ENCODE measurements around the gene PRDM8. TPM values are rescaled to one million over a fixed set of nuclear protein-coding genes. Genes with fewer than 3 reads are reported as not detected.

PRDM8 gene
- total and polyA plus RNA-seq, 7 donors: 1.2 to 17.4 (median 14.9) TPM; not detected in 1

DNA sequence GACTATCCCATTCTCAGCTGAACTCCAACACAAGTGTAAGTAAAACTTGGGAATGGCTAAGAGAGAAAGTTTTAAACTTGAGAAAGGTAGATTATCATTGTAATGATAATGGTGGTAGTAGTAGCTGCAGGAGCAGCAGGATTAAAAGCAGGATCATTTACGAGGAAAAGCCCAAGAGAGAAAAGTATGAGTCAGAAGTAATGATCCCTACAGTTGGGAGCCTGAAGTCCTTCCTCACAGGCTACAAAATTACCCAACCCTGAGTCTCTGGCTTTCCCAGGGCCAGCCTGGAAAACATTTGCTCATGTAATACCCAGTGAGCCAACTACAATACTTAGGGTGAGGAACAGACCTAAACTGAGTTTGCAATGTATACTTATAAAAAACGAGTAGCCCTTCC, 4.4 kb upstream of the PRDM8 start:
- intact Hi-C loops (cut with DNase I): no loop called here

GRCh38 chr4:80195441-80196140, 1.7 kb upstream of the PRDM8 start:
- Histone ChIP-seq H3K4me3 (peak overlapping the region in 1 of 4 donors; percentile 61), H3K27ac (peak overlapping the region in 1 of 4 donors; percentile 83), H3K9me3 (no peaks in the 10 kb centered on the region), H3K36me3 (peaks cover 0 to 12% (median 0%) of the 10 kb centered on the region in 4 donors), H3K4me1 (peaks cover 0 to 5% (median 0%) of the 10 kb centered on the region in 4 donors), H3K27me3 (no peaks in the 10 kb centered on the region)
- DNase-seq: no peak
- TF ChIP-seq EP300 (IDR thresholded peaks at IDR 0.05) (no peak), POLR2A (IDR thresholded peaks at IDR 0.05) (no peak), POLR2AphosphoS5 (IDR thresholded peaks at IDR 0.05) (no peak), CTCF (IDR thresholded peaks at IDR 0.05) (no peak)
- intact Hi-C loops (cut with DNase I): no loop called here
- WGBS, 2 donors: 29 to 52% methylated on average over 2 of the region's 2 CpGs

More for the DNA sequence above, 4.4 kb upstream of the PRDM8 start:
- no peak for DNase-seq
- 21 to 68% methylated on average over 2 of the region's 2 CpGs for WGBS, 2 donors
- H3K4me1 ChIP-seq: peaks cover 0 to 5% (median 0%) of the 10 kb centered on the region in 4 donors
- no peaks in the 10 kb centered on the region for H3K9me3 ChIP-seq
- no peak for TF ChIP-seq POLR2A (IDR thresholded peaks at IDR 0.05)
- TF ChIP-seq CTCF (IDR thresholded peaks at IDR 0.05): no peak
- TF ChIP-seq POLR2AphosphoS5 (IDR thresholded peaks at IDR 0.05): no peak
- no peak for TF ChIP-seq EP300 (IDR thresholded peaks at IDR 0.05)
- peak overlapping the region in 1 of 4 donors; percentile 5 for H3K27ac ChIP-seq
- no peak overlapping the region for H3K4me3 ChIP-seq
- peaks cover 0 to 12% (median 0%) of the 10 kb centered on the region in 4 donors for H3K36me3 ChIP-seq
- no peaks in the 10 kb centered on the region for H3K27me3 ChIP-seq

GRCh38 chr4:80196259-80196921, 913 bp upstream of the PRDM8 start:
- Histone ChIP-seq H3K27me3 (no peaks in the 10 kb centered on the region), H3K4me1 (peaks cover 0 to 7% (median 1%) of the 10 kb centered on the region in 4 donors), H3K36me3 (peaks cover 0 to 12% (median 0%) of the 10 kb centered on the region in 4 donors), H3K9me3 (no peaks in the 10 kb centered on the region), H3K27ac (peak overlapping the region in 3 of 4 donors; percentile 40 to 83 (median 43)), H3K4me3 (peak overlapping the region; percentile 6 to 61 (median 36))
- TF ChIP-seq EP300 (IDR thresholded peaks at IDR 0.05) (no peak), POLR2A (IDR thresholded peaks at IDR 0.05) (no peak), CTCF (IDR thresholded peaks at IDR 0.05) (no peak), POLR2AphosphoS5 (IDR thresholded peaks at IDR 0.05) (no peak)
- WGBS, 2 donors: 23 to 47% methylated on average over 22 of the region's 22 CpGs
- intact Hi-C loops (cut with DNase I): no loop called here
- DNase-seq: no peak

- 15 to 32% methylated on average over 45 of the region's 45 CpGs for WGBS, 2 donors
- Histone ChIP-seq H3K4me1 (peaks cover 0 to 14% (median 4%) of the 10 kb centered on the region in 4 donors), H3K36me3 (peaks cover 0 to 12% (median 0%) of the 10 kb centered on the region in 4 donors), H3K27ac (peak overlapping the region in 3 of 4 donors; percentile 40 to 83 (median 43)), H3K9me3 (no peaks in the 10 kb centered on the region), H3K27me3 (no peaks in the 10 kb centered on the region), H3K4me3 (peak overlapping the region; percentile 13 to 61 (median 36))
- intact Hi-C loops (cut with DNase I): no loop called here
- TF ChIP-seq POLR2AphosphoS5 (IDR thresholded peaks at IDR 0.05): no peak
- no peak for TF ChIP-seq POLR2A (IDR thresholded peaks at IDR 0.05)
- DNase-seq: no peak
Observed at GRCh38 chr4:80197601-80198440, 518 bp downstream of the PRDM8 start.

All from sigmoid colon (tissue), 7 donors.